Measurements from ENCODE around the gene NSDHL.

GRCh38 chrX:152873361-152873760 is 42.5 kb downstream of the NSDHL start:
- TF ChIP-seq CTCF (IDR thresholded peaks at IDR 0.05) (no peak), EP300 (IDR thresholded peaks at IDR 0.05; ENCODE audit: low read depth) (no peak)

All from transverse colon (tissue), 3 donors.